HG02884 (cell line): Measurements from ENCODE around the gene ATAD3B.
A peak's percentile ranks its signal among the peaks of the same experiment; 100 is the strongest.
"Not testable (repeated sequence)": the region's sequence is repeated elsewhere in the genome, so short reads cannot be mapped to it uniquely, and the experiment has no call there.

Experiments used
- ATAC-seq: cut with Tn5 transposase; IDR thresholded peaks from one replicate; pipeline ENCODE4 v1.9.1; 2021; ENCODE audit warnings: mild to moderate bottlenecking, moderate library complexity; ENCODE audit not compliant: unreplicated experiment

Gene ATAD3B

GRCh38 chr1:1509465-1509850 lies 37.9 kb downstream of the ATAD3B start:
- ATAC-seq: not testable (repeated sequence)

GRCh38 chr1:1510912-1511532 lies 39.5 kb downstream of the ATAD3B start:
- ATAC-seq: no peak

- peak; percentile 86 for ATAC-seq
Measured at GRCh38 chr1:1511533-1512285, 40.1 kb downstream of the ATAD3B start, which contains the start of gene ATAD3A. TSS of gene ATAD3A (plus strand) at chr1:1512162. CDS start at chr1:1512269, 107 bp downstream.

- peak; percentile 13 for ATAC-seq
Measured at GRCh38 chr1:1512425-1512824, 40.9 kb downstream of the ATAD3B start.

GRCh38 chr1:1513675-1514074 lies 42.1 kb downstream of the ATAD3B start:
- not testable (repeated sequence) for ATAC-seq

GRCh38 chr1:1514376-1514775 lies 42.8 kb downstream of the ATAD3B start:
- not testable (repeated sequence) for ATAC-seq

GRCh38 chr1:1516923-1517322 lies 45.4 kb downstream of the ATAD3B start:
- ATAC-seq: not testable (repeated sequence)

GRCh38 chr1:1517973-1518620 lies 46.5 kb downstream of the ATAD3B start:
- no peak for ATAC-seq

- ATAC-seq: not testable (repeated sequence)
Measured at GRCh38 chr1:1518621-1519007, 47.0 kb downstream of the ATAD3B start.

GRCh38 chr1:1519805-1520505 lies 48.4 kb downstream of the ATAD3B start:
- ATAC-seq: not testable (repeated sequence)

- no peak for ATAC-seq
Measured at GRCh38 chr1:1521331-1521730, 49.8 kb downstream of the ATAD3B start.

GRCh38 chr1:1522536-1522935 lies 51.0 kb downstream of the ATAD3B start:
- ATAC-seq: not testable (repeated sequence)

GRCh38 chr1:1523226-1523625 lies 51.7 kb downstream of the ATAD3B start:
- not testable (repeated sequence) for ATAC-seq

- ATAC-seq: not testable (repeated sequence)
Measured at GRCh38 chr1:1523651-1524050, 52.1 kb downstream of the ATAD3B start.

GRCh38 chr1:1524750-1525383 lies 53.3 kb downstream of the ATAD3B start:
- not testable (repeated sequence) for ATAC-seq

- not testable (repeated sequence) for ATAC-seq
Measured at GRCh38 chr1:1526476-1526875, 54.9 kb downstream of the ATAD3B start.

- no peak for ATAC-seq
Measured at GRCh38 chr1:1527092-1527816, 55.7 kb downstream of the ATAD3B start.

- ATAC-seq: no peak
Measured at GRCh38 chr1:1528301-1529267, 57.0 kb downstream of the ATAD3B start.

GRCh38 chr1:1529321-1529720 lies 57.8 kb downstream of the ATAD3B start:
- ATAC-seq: no peak
